ENCODE results near the gene ZNF429. TPM values are rescaled to one million over a fixed set of nuclear protein-coding genes. Genes with fewer than 3 reads are reported as not detected.
"Not testable (repeated sequence)": the region's sequence is repeated elsewhere in the genome, so short reads cannot be mapped to it uniquely, and the experiment has no call there.

The ZNF429 gene
- total RNA-seq, 1 donor from 2014 or later, result 6.3 TPM

GRCh38 chr19:21496876-21497275 is 8.5 kb upstream of the ZNF429 start:
- Histone ChIP-seq H3K27me3 (ENCODE audit: control insufficient read depth, insufficient read depth, low read length) (no peaks in the 10 kb centered on the region), H3K4me3 (ENCODE audit: low read depth, low read length) (no peak overlapping the region), H3K36me3 (ENCODE audit: control insufficient read depth, insufficient read depth, low read length) (no peaks in the 10 kb centered on the region)
- DNase-seq (ENCODE audit: low read depth), result no peak
- no peak for TF ChIP-seq CTCF (IDR thresholded peaks at IDR 0.05; ENCODE audit: insufficient read depth, low read length, poor library complexity, severe bottlenecking)

- TF ChIP-seq CTCF (IDR thresholded peaks at IDR 0.05; ENCODE audit: insufficient read depth, low read length, poor library complexity, severe bottlenecking), result no peak
- DNase-seq (ENCODE audit: low read depth), result no peak
These were observed 6.8 kb upstream of the ZNF429 start for GRCh38 chr19:21498651-21499050.

GRCh38 chr19:21508198-21508597 is 2.8 kb downstream of the ZNF429 start:
- H3K27me3 ChIP-seq (ENCODE audit: control insufficient read depth, insufficient read depth, low read length), result no peaks in the 10 kb centered on the region
- no peak for DNase-seq (ENCODE audit: low read depth)
- H3K4me3 ChIP-seq (ENCODE audit: low read depth, low read length), result no peak overlapping the region
- H3K36me3 ChIP-seq (ENCODE audit: control insufficient read depth, insufficient read depth, low read length), result no peaks in the 10 kb centered on the region
- no peak for TF ChIP-seq CTCF (IDR thresholded peaks at IDR 0.05; ENCODE audit: insufficient read depth, low read length, poor library complexity, severe bottlenecking)

More at GRCh38 chr19:21498651-21499050, 6.8 kb upstream of the ZNF429 start:
- no peaks in the 10 kb centered on the region for H3K36me3 ChIP-seq (ENCODE audit: control insufficient read depth, insufficient read depth, low read length)
- H3K4me3 ChIP-seq (ENCODE audit: low read depth, low read length), result no peak overlapping the region
- no peaks in the 10 kb centered on the region for H3K27me3 ChIP-seq (ENCODE audit: control insufficient read depth, insufficient read depth, low read length)

- H3K36me3 ChIP-seq (ENCODE audit: control insufficient read depth, insufficient read depth, low read length); H3K27me3 ChIP-seq (ENCODE audit: control insufficient read depth, insufficient read depth, low read length); DNase-seq (ENCODE audit: low read depth); H3K4me3 ChIP-seq (ENCODE audit: low read depth, low read length): not testable (repeated sequence)
These were observed 5.7 kb downstream of the ZNF429 start for GRCh38 chr19:21511058-21511457.

- not testable (repeated sequence) for DNase-seq (ENCODE audit: low read depth); H3K36me3 ChIP-seq (ENCODE audit: control insufficient read depth, insufficient read depth, low read length); H3K27me3 ChIP-seq (ENCODE audit: control insufficient read depth, insufficient read depth, low read length); H3K4me3 ChIP-seq (ENCODE audit: low read depth, low read length)
These were observed 7.2 kb downstream of the ZNF429 start for GRCh38 chr19:21512609-21513008.

- no peak for TF ChIP-seq CTCF (IDR thresholded peaks at IDR 0.05; ENCODE audit: insufficient read depth, low read length, poor library complexity, severe bottlenecking)
- H3K27me3 ChIP-seq (ENCODE audit: control insufficient read depth, insufficient read depth, low read length), result no peaks in the 10 kb centered on the region
- H3K36me3 ChIP-seq (ENCODE audit: control insufficient read depth, insufficient read depth, low read length), result no peaks in the 10 kb centered on the region
- H3K4me3 ChIP-seq (ENCODE audit: low read depth, low read length), result no peak overlapping the region
- no peak for DNase-seq (ENCODE audit: low read depth)
These were observed 8.2 kb downstream of the ZNF429 start for GRCh38 chr19:21513651-21514050.

- DNase-seq (ENCODE audit: low read depth), result no peak
- no peak for TF ChIP-seq CTCF (IDR thresholded peaks at IDR 0.05; ENCODE audit: insufficient read depth, low read length, poor library complexity, severe bottlenecking)
- H3K4me3 ChIP-seq (ENCODE audit: low read depth, low read length), result no peak overlapping the region
- peaks cover 2% of the 10 kb centered on the region for H3K36me3 ChIP-seq (ENCODE audit: control insufficient read depth, insufficient read depth, low read length)
- no peaks in the 10 kb centered on the region for H3K27me3 ChIP-seq (ENCODE audit: control insufficient read depth, insufficient read depth, low read length)
These were observed 14.1 kb downstream of the ZNF429 start for GRCh38 chr19:21519488-21519887.

Data from kidney epithelial cell (primary cell).